TTC549 (cell line): Measurements from ENCODE around the gene KRT38.

ENCODE experiments used
- FAIRE-seq: peaks from 2 replicates; lab custom pipeline; 2012; peaks lifted over from hg19 to GRCh38; lab: Jason Lieb, UNC

The KRT38 gene

GRCh38 chr17:41440531-41441033 lies at the start of gene KRT38:
TSS of gene KRT38 (minus strand) at chr17:41440983. CDS start at chr17:41440921, 62 bp downstream.
- FAIRE-seq: no peak

- FAIRE-seq: no peak
These were observed 48.7 kb upstream of the KRT38 start, which contains the start of gene KRT36 for GRCh38 chr17:41489531-41489930. TSS of gene KRT36 (minus strand) at chr17:41489910. CDS start at chr17:41489864, 46 bp downstream.

GRCh38 chr17:41486809-41487530 lies 46.2 kb upstream of the KRT38 start:
- no peak for FAIRE-seq

GRCh38 chr17:41486316-41486715 lies 45.5 kb upstream of the KRT38 start:
- FAIRE-seq: no peak

GRCh38 chr17:41484920-41485904 lies 44.4 kb upstream of the KRT38 start:
- FAIRE-seq: no peak

- no peak for FAIRE-seq
These were observed 43.4 kb upstream of the KRT38 start for GRCh38 chr17:41483991-41484826.

- FAIRE-seq: no peak
These were observed 42.7 kb upstream of the KRT38 start for GRCh38 chr17:41483531-41483930.

- no peak for FAIRE-seq
These were observed 40.3 kb upstream of the KRT38 start, which contains the start of gene KRT35 for GRCh38 chr17:41481036-41481435. TSS of gene KRT35 (minus strand) at chr17:41481151. CDS start at chr17:41481097, 54 bp downstream.

- no peak for FAIRE-seq
These were observed 39.8 kb upstream of the KRT38 start for GRCh38 chr17:41480581-41480980.

GRCh38 chr17:41480136-41480535 lies 39.4 kb upstream of the KRT38 start:
- FAIRE-seq: no peak

GRCh38 chr17:41478237-41478636 lies 37.5 kb upstream of the KRT38 start:
- no peak for FAIRE-seq

GRCh38 chr17:41476866-41477815 lies 36.4 kb upstream of the KRT38 start:
- FAIRE-seq: no peak

- no peak for FAIRE-seq
These were observed 34.6 kb upstream of the KRT38 start for GRCh38 chr17:41475421-41475820.

GRCh38 chr17:41474863-41475262 lies 34.1 kb upstream of the KRT38 start:
- no peak for FAIRE-seq

GRCh38 chr17:41468346-41468745 lies 27.6 kb upstream of the KRT38 start:
- FAIRE-seq: no peak

- FAIRE-seq: no peak
These were observed 26.8 kb upstream of the KRT38 start for GRCh38 chr17:41467561-41467960.

GRCh38 chr17:41466988-41467387 lies 26.2 kb upstream of the KRT38 start, which contains the start of gene KRT32:
TSS of gene KRT32 (minus strand) at chr17:41467386. CDS start at chr17:41467325, 61 bp downstream.
- FAIRE-seq: no peak

GRCh38 chr17:41464682-41465081 lies 23.9 kb upstream of the KRT38 start:
- no peak for FAIRE-seq

- FAIRE-seq: no peak
These were observed 23.4 kb upstream of the KRT38 start for GRCh38 chr17:41464173-41464572.

- no peak for FAIRE-seq
These were observed 23.0 kb upstream of the KRT38 start for GRCh38 chr17:41463746-41464145.

GRCh38 chr17:41462705-41463104 lies 21.9 kb upstream of the KRT38 start:
- FAIRE-seq: no peak
